ENCODE results near the gene CCDC116.
"Not testable (repeated sequence)": the region's sequence is repeated elsewhere in the genome, so short reads cannot be mapped to it uniquely, and the experiment has no call there.

CCDC116 gene

DNA sequence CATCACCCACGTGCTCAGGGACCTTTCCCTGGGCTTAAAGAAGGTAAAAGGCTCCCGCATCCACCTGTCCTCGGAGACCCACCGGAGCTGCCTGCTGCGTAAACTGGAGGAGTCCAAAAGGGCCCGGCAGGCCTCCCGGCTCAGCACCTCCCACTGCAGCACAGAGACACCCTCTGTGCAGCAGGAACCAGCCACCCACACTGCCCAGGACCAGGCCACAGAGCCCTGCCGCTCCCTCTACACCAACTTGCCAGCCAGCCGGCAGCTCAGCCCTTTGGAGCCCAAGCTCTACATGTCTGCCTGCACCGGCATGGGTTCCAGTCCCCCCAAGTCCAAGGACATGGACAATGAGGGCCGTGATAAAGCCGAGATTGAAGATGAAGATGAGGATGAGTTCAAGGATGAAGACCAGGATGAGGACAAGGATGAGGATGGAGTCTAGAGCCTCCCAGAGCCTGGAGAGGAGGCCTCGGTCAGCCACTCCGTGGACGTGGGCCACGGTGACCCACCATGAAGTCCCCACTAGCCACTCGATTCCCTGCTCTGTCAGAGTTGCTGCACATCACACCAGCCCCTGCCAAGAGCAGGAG lies 4.2 kb downstream of the CCDC116 start:
- DNase-seq (ENCODE audit: low read depth) = no peak
- Histone ChIP-seq H3K4me3 (ENCODE audit: low read length) (no peak overlapping the region), H3K27me3 (replicated peaks; ENCODE audit: control insufficient read depth, insufficient read depth, low read length) (no peaks in the 10 kb centered on the region), H3K9me3 (ENCODE audit: control insufficient read depth, low read length) (no peaks in the 10 kb centered on the region), H3K4me1 (ENCODE audit: control insufficient read depth, insufficient read depth, low read length) (peaks cover 4% of the 10 kb centered on the region), H3K36me3 (ENCODE audit: control insufficient read depth, insufficient read depth, low read length, severe bottlenecking) (no peaks in the 10 kb centered on the region), H3K9ac (ENCODE audit: low read length) (no peak overlapping the region)

DNA sequence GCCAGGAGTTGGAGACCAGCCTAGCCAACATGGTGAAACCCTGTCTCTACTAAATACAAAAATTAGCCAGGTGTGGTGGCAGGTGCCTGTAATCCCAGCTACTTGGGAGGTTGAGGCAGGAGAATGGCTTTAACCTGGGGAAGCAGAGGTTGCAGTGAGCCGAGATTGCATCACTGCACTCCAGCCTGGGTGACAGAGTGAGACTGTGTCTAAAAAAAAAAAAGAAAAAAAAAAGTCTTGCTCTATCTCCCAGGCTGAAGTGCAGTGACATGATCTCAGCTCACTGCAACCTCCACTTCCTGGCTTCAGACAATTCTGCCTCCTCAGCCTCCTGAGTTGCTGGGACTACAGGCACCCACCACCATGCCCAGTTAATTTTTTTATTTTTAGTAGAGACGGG lies 4.9 kb downstream of the CCDC116 start:
- H3K9ac ChIP-seq (ENCODE audit: low read length); H3K36me3 ChIP-seq (ENCODE audit: control insufficient read depth, insufficient read depth, low read length, severe bottlenecking); H3K9me3 ChIP-seq (ENCODE audit: control insufficient read depth, low read length); DNase-seq (ENCODE audit: low read depth); H3K4me3 ChIP-seq (ENCODE audit: low read length); H3K27me3 ChIP-seq (replicated peaks; ENCODE audit: control insufficient read depth, insufficient read depth, low read length); H3K4me1 ChIP-seq (ENCODE audit: control insufficient read depth, insufficient read depth, low read length): not testable (repeated sequence)

DNA sequence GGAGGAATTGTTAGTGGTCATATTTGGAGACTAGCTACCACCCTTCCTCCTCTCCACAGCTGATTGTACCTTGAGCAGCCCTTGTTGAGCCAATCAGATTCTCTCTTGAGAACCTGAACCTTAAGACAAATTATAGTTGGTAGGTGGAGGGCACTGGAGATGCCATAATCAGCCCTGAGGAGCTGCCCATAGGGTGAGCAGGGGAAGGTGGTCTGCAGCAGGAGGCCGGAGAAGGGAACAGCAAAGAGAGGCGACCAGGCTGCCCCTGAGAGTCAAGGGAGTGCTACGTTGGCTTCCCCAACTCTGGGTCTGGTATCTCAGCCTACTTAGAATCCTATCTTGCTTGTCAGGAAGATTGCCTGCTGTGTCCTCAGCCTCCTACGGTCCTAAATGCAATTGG lies 6.8 kb downstream of the CCDC116 start:
- H3K9me3 ChIP-seq (ENCODE audit: control insufficient read depth, low read length) = no peaks in the 10 kb centered on the region

DNA sequence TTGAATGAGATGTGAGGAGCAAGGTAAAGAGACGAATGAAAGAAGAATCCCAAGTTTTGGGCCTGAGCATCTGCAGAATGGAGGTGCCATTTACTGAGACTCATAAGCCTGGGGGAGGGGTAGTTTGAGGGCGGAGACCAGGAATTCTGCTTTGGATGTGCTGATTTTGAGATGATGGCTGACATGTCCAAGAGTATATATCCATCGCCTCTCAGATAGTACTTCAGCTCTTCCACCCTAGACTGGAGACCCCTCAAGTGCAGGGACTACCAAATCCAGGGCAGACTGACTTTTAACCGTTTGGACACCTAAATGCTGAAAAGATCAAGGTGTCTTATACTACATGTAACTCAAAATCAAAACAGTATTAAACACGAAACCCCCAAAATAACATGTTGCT lies 8.2 kb downstream of the CCDC116 start:
- H3K9me3 ChIP-seq (ENCODE audit: control insufficient read depth, low read length) = no peaks in the 10 kb centered on the region
- H3K27me3 ChIP-seq (replicated peaks; ENCODE audit: control insufficient read depth, insufficient read depth, low read length) = no peaks in the 10 kb centered on the region
- no peaks in the 10 kb centered on the region for H3K36me3 ChIP-seq (ENCODE audit: control insufficient read depth, insufficient read depth, low read length, severe bottlenecking)
- no peak overlapping the region for H3K4me3 ChIP-seq (ENCODE audit: low read length)
- H3K9ac ChIP-seq (ENCODE audit: low read length) = no peak overlapping the region
- peaks cover 9% of the 10 kb centered on the region for H3K4me1 ChIP-seq (ENCODE audit: control insufficient read depth, insufficient read depth, low read length)
- DNase-seq (ENCODE audit: low read depth) = no peak

More for the DNA sequence above, 6.8 kb downstream of the CCDC116 start:
- no peaks in the 10 kb centered on the region for H3K27me3 ChIP-seq (replicated peaks; ENCODE audit: control insufficient read depth, insufficient read depth, low read length)
- H3K9ac ChIP-seq (ENCODE audit: low read length) = no peak overlapping the region
- no peaks in the 10 kb centered on the region for H3K36me3 ChIP-seq (ENCODE audit: control insufficient read depth, insufficient read depth, low read length, severe bottlenecking)
- no peak for DNase-seq (ENCODE audit: low read depth)
- no peak overlapping the region for H3K4me3 ChIP-seq (ENCODE audit: low read length)
- peaks cover 9% of the 10 kb centered on the region for H3K4me1 ChIP-seq (ENCODE audit: control insufficient read depth, insufficient read depth, low read length)

DNA sequence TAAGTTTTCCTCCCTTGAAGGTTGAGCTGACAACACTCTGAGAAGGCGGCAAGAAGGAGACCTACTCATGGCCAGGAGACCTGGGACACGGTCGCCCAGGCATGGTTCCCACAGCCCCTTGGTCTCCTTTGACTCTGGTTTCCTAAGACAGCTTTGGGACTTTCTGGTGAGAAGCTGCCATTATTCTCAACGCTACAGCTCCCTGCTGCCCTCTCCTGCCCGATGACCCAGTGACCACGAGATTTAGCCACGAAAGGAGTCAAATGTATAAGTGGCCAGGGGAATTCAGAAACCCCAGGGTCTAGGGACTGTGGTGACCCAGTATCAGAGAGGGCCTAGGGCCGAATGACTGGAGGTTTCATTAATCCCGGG lies 8.8 kb downstream of the CCDC116 start:
- Histone ChIP-seq H3K4me3 (ENCODE audit: low read length) (peak overlapping the region; percentile 87), H3K4me1 (ENCODE audit: control insufficient read depth, insufficient read depth, low read length) (peaks cover 9% of the 10 kb centered on the region), H3K36me3 (ENCODE audit: control insufficient read depth, insufficient read depth, low read length, severe bottlenecking) (no peaks in the 10 kb centered on the region), H3K9me3 (ENCODE audit: control insufficient read depth, low read length) (no peaks in the 10 kb centered on the region), H3K27me3 (replicated peaks; ENCODE audit: control insufficient read depth, insufficient read depth, low read length) (no peaks in the 10 kb centered on the region), H3K9ac (ENCODE audit: low read length) (peak overlapping the region; percentile 76)
- peak; percentile 65 for DNase-seq (ENCODE audit: low read depth)

DNA sequence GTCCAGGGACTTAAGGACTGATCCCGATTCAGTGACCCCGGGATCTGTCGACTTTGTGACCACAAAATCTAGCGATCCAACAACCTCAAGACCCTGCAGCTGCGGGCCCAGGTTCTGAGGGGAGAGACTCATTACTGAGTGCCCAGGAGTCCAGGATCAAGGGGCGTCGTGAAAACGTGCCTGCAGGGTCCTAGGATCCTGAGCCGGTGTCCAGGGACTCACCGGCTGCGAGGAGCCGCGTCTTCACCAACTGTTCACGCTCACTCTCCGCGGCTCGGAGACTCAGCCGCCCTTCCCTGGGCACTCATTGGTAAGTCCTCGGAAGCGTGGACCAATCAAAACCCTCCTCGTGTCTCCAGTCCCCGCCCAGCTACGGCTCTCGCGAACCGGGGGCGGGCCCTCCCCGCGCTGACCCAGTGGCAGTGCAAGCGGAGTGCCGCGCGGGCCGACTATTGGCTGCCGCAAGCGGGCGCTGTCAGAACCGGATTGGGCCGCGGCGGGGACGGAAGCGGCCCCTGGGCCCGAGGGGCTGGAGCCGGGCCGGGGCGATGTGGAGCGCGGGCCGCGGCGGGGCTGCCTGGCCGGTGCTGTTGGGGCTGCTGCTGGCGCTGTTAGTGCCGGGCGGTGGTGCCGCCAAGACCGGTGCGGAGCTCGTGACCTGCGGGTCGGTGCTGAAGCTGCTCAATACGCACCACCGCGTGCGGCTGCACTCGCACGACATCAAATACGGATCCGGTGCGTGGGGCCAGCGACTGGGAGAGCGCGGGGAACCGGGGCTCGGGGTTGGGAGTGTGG lies 9.4 kb downstream of the CCDC116 start, which contains the start of gene SDF2L1:
TSS of gene SDF2L1 (plus strand) at position 514 of the 795 bp plus-strand sequence. CDS start at position 549, 35 bp downstream.
- H3K27me3 ChIP-seq (replicated peaks; ENCODE audit: control insufficient read depth, insufficient read depth, low read length) = no peaks in the 10 kb centered on the region
- H3K36me3 ChIP-seq (ENCODE audit: control insufficient read depth, insufficient read depth, low read length, severe bottlenecking) = no peaks in the 10 kb centered on the region
- H3K4me1 ChIP-seq (ENCODE audit: control insufficient read depth, insufficient read depth, low read length) = peaks cover 9% of the 10 kb centered on the region
- peak; percentile 100 for DNase-seq (ENCODE audit: low read depth)
- H3K9ac ChIP-seq (ENCODE audit: low read length) = peak within 1 kb of the TSS; percentile 80
- no peaks in the 10 kb centered on the region for H3K9me3 ChIP-seq (ENCODE audit: control insufficient read depth, low read length)
- peak within 1 kb of the TSS; percentile 87 for H3K4me3 ChIP-seq (ENCODE audit: low read length)

DNA sequence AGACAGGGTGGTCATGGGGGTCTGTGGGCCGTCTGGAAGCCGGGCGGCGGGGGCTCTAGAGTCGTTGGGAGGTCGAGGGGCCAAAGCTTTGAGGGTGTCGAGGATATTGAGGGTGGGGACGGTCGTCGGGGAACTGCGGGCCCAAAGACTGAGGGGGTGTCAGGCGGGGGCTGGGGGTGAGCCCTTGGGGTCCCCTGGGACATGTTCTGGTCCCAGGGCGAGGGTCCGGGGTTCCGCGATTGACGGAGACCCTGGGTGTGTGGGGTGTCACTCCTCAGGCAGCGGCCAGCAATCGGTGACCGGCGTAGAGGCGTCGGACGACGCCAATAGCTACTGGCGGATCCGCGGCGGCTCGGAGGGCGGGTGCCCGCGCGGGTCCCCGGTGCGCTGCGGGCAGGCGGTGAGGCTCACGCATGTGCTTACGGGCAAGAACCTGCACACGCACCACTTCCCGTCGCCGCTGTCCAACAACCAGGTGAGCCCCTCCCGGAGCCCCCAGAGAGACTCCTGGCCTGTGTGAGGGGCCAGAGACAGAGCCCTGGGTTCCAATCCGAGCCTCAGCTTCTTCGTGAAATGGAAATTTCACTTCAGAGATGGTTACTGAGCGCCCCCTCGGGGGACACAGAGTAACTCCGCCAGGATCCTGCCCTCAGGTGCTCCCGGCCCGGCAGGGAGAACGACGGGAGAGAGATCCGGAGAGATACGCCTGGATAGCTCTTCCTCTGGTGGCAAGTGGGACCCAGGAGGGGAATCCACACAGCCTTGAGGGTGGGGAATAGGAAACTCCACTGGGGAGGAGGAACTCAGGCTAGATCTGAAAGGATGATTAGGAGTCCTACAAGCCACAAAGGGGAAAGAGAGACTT lies 10.3 kb downstream of the CCDC116 start:
- Histone ChIP-seq H3K9ac (ENCODE audit: low read length) (peak overlapping the region; percentile 80), H3K9me3 (ENCODE audit: control insufficient read depth, low read length) (no peaks in the 10 kb centered on the region), H3K27me3 (replicated peaks; ENCODE audit: control insufficient read depth, insufficient read depth, low read length) (no peaks in the 10 kb centered on the region), H3K4me3 (ENCODE audit: low read length) (peak overlapping the region; percentile 87), H3K4me1 (ENCODE audit: control insufficient read depth, insufficient read depth, low read length) (peaks cover 9% of the 10 kb centered on the region), H3K36me3 (ENCODE audit: control insufficient read depth, insufficient read depth, low read length, severe bottlenecking) (no peaks in the 10 kb centered on the region)
- DNase-seq (ENCODE audit: low read depth) = peak; percentile 81

DNA sequence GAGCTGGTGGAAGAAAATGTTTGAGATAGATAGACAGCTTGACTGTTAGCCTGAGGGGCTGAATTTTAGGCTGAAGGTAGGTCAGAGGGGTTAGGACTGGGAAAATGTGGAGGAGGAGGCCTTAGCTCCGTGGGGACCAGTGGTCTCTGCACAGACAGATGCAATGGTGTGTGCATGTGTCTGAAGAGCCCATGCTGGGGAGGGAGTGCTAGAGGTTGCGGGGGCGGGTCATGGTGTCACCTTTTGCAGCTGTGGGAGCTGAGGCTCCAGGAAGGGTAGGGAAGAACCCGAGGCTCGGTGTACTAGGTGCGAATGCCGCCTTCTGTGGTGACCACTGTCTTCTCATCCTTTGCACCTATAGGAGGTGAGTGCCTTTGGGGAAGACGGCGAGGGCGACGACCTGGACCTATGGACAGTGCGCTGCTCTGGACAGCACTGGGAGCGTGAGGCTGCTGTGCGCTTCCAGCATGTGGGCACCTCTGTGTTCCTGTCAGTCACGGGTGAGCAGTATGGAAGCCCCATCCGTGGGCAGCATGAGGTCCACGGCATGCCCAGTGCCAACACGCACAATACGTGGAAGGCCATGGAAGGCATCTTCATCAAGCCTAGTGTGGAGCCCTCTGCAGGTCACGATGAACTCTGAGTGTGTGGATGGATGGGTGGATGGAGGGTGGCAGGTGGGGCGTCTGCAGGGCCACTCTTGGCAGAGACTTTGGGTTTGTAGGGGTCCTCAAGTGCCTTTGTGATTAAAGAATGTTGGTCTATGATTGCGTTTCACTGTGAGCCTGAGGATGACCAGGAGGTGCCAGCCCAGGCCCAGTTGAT lies 11.2 kb downstream of the CCDC116 start:
- H3K4me3 ChIP-seq (ENCODE audit: low read length) = peak overlapping the region; percentile 87

DNA sequence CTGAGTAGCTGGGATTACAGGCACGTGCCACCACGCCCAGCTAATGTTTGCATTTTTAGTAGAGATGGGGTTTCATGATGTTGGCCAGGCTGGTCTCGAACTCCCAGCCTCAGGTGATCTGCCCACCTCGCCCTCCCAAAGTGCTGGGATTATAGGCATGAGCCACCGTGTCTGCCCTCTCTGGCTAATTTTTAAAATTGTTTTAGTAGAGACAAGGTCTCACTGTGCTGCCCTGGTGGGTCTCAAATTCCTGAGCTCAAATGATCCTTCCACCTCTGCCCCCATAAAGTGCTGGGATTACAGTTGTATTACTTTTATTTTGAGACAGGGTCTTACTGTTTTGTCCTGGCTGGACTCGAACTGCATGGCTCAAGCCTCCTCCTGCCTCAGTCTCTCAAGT lies 13.0 kb downstream of the CCDC116 start:
- H3K4me3 ChIP-seq (ENCODE audit: low read length); H3K27me3 ChIP-seq (replicated peaks; ENCODE audit: control insufficient read depth, insufficient read depth, low read length); DNase-seq (ENCODE audit: low read depth); H3K36me3 ChIP-seq (ENCODE audit: control insufficient read depth, insufficient read depth, low read length, severe bottlenecking); H3K9me3 ChIP-seq (ENCODE audit: control insufficient read depth, low read length); H3K4me1 ChIP-seq (ENCODE audit: control insufficient read depth, insufficient read depth, low read length); H3K9ac ChIP-seq (ENCODE audit: low read length): not testable (repeated sequence)

More for the DNA sequence above, 11.2 kb downstream of the CCDC116 start:
- Histone ChIP-seq H3K36me3 (ENCODE audit: control insufficient read depth, insufficient read depth, low read length, severe bottlenecking) (peaks cover 1% of the 10 kb centered on the region), H3K4me1 (ENCODE audit: control insufficient read depth, insufficient read depth, low read length) (peaks cover 9% of the 10 kb centered on the region), H3K9me3 (ENCODE audit: control insufficient read depth, low read length) (no peaks in the 10 kb centered on the region), H3K9ac (ENCODE audit: low read length) (peak overlapping the region; percentile 80), H3K27me3 (replicated peaks; ENCODE audit: control insufficient read depth, insufficient read depth, low read length) (no peaks in the 10 kb centered on the region)
- no peak for DNase-seq (ENCODE audit: low read depth)

DNA sequence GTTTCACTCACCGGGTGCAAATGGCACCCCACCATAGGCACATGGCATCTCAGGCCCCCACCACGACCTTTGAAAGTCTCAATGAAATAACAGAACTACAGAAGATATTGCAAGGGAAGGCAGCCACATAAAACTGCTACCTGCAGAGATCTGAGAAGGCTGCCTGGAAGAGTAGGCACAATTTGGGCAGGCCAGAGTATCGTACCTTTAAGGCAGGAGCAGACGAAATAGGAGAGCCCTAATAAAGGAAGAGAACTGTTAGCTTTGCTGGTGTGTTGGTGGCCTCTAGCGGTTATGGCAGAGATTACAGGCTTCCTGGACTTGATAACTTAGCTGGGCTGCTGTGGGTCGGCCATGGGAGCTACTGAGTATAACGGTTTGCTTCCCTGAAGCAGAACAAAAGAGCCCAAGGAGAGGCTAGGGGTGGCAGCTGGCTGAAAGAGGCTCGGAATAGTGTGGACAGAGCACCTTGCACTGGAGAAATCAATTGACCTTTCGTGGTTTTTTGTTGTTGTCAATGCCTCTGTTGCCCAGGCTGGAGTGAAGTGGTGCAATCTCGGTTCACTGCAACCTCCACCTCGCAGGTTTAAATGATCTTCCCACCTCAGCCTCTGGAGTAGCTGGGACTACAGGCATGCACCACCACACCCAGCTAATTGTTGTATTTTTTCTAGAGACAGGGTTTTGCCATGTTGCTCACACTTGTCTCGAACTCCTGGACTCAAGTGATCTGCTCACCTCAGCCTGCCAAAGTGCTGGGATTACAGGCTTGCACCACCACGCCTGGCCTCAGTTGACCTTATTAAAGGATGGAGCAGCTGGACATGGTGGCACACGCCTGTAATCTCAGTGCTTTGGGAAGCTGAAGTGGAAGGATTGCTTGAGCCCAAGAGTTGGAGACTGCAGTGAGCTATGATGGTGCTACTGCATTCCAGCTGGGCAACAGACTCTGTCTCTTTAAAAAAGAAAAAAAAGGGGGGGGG lies 14.3 kb downstream of the CCDC116 start:
- H3K4me3 ChIP-seq (ENCODE audit: low read length) = no peak overlapping the region
- H3K9ac ChIP-seq (ENCODE audit: low read length) = no peak overlapping the region
- peaks cover 13% of the 10 kb centered on the region for H3K4me1 ChIP-seq (ENCODE audit: control insufficient read depth, insufficient read depth, low read length)
- H3K36me3 ChIP-seq (ENCODE audit: control insufficient read depth, insufficient read depth, low read length, severe bottlenecking) = peaks cover 3% of the 10 kb centered on the region
- H3K9me3 ChIP-seq (ENCODE audit: control insufficient read depth, low read length) = no peaks in the 10 kb centered on the region
- peak; percentile 93 for DNase-seq (ENCODE audit: low read depth)
- H3K27me3 ChIP-seq (replicated peaks; ENCODE audit: control insufficient read depth, insufficient read depth, low read length) = no peaks in the 10 kb centered on the region
